ENCODE measurements around the gene ZNF408.

Gene ZNF408

DNA sequence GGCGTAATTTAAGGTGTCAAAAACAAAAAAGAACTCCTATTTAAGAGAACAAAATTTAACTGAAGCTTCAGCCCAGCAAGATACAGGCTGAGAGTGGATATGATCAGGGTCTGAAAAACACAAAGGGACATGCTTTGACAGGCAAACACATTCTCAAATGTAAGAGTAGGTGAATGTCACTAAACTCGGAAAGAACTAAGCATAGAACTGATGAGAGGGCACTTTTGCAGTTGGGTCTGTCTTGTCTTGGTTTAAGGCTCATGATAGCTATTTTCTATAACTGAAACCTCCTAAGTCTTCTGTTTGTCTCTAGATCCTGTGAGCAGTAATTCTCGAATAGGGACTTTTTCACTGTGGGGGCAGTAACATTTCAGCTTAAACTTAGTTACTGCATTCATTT lies 45.2 kb downstream of the ZNF408 start:
- no peak overlapping the region for H3K27ac ChIP-seq
- TF ChIP-seq, protein P1, sequence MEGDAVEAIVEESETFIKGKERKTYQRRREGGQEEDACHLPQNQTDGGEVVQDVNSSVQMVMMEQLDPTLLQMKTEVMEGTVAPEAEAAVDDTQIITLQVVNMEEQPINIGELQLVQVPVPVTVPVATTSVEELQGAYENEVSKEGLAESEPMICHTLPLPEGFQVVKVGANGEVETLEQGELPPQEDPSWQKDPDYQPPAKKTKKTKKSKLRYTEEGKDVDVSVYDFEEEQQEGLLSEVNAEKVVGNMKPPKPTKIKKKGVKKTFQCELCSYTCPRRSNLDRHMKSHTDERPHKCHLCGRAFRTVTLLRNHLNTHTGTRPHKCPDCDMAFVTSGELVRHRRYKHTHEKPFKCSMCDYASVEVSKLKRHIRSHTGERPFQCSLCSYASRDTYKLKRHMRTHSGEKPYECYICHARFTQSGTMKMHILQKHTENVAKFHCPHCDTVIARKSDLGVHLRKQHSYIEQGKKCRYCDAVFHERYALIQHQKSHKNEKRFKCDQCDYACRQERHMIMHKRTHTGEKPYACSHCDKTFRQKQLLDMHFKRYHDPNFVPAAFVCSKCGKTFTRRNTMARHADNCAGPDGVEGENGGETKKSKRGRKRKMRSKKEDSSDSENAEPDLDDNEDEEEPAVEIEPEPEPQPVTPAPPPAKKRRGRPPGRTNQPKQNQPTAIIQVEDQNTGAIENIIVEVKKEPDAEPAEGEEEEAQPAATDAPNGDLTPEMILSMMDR (conservative IDR thresholded peaks at IDR 0.05), result no peak

DNA sequence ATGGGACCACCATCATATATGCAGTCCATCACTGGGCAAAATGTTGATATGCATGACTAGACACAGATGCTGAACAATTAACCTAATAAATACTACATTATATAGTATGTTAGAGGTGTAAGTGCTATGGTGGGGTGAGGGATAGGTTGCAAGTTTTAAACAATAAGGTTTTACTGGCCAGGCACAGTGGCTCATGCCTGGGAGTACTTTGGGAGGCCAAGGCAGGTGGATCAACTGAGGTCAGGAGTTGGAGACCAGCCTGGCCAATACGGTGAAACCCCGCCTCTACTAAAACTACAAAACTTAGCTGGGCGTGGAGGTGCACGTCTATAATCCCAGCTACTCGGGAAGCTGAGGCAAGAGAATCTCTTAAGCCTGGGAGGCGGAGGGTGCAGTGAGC lies 46.3 kb downstream of the ZNF408 start:
- no peak overlapping the region for H3K27ac ChIP-seq
- TF ChIP-seq, protein P1 (conservative IDR thresholded peaks at IDR 0.05), result no peak
